Chondrocyte (in vitro differentiated cells): ENCODE measurements around the gene KLF16. TPM values are rescaled to one million over a fixed set of nuclear protein-coding genes. Genes with fewer than 3 reads are reported as not detected.
"Not testable (repeated sequence)": the region's sequence is repeated elsewhere in the genome, so short reads cannot be mapped to it uniquely, and the experiment has no call there.

ENCODE experiments used
- DNase-seq: peaks from one replicate; pipeline ENCODE4 v3.0.0; 2021; ENCODE audit warnings: mixed read lengths, low spot score
- H3K27ac Mint-ChIP-seq: one replicate; pipeline ENCODE4 v1.8.0; 2021; ENCODE audit warnings: mild to moderate bottlenecking, moderate library complexity, mixed read lengths; ENCODE audit not compliant: unreplicated experiment
- H3K27me3 Mint-ChIP-seq: 2 replicates; pipeline ENCODE4 v1.8.0; 2021; ENCODE audit warnings: low read depth, mixed read lengths
- H3K36me3 Mint-ChIP-seq: 2 replicates; pipeline ENCODE4 v1.8.0; 2021; ENCODE audit warnings: low read depth, mixed read lengths
- H3K4me1 Mint-ChIP-seq: 2 replicates; pipeline ENCODE4 v1.8.0; 2021; ENCODE audit warnings: low read depth, mild to moderate bottlenecking, mixed read lengths
- H3K4me3 Mint-ChIP-seq: one replicate; pipeline ENCODE4 v1.8.0; 2021; ENCODE audit warnings: mild to moderate bottlenecking, moderate library complexity, mixed read lengths; ENCODE audit not compliant: unreplicated experiment
- H3K9me3 Mint-ChIP-seq: 2 replicates; pipeline ENCODE4 v1.8.0; 2021; ENCODE audit warnings: low read depth, mixed read lengths
- total RNA-seq: library from RNA; stranded (reverse); gene quantifications from 3 replicates; pipeline ENCODE4 v1.2.1, GENCODE V29; 2021
- TF ChIP-seq, protein P1 (sequence below): fragments of 200-600 bp; sonication (generic); IDR thresholded peaks from 2 replicates; pipeline ENCODE4 v1.5.0; 2021; ENCODE audit warnings: antibody characterized with exemption, mild to moderate bottlenecking, moderate library complexity

Gene KLF16
- total RNA-seq, 1 donor from 2014 or later = 38.9 TPM

DNA sequence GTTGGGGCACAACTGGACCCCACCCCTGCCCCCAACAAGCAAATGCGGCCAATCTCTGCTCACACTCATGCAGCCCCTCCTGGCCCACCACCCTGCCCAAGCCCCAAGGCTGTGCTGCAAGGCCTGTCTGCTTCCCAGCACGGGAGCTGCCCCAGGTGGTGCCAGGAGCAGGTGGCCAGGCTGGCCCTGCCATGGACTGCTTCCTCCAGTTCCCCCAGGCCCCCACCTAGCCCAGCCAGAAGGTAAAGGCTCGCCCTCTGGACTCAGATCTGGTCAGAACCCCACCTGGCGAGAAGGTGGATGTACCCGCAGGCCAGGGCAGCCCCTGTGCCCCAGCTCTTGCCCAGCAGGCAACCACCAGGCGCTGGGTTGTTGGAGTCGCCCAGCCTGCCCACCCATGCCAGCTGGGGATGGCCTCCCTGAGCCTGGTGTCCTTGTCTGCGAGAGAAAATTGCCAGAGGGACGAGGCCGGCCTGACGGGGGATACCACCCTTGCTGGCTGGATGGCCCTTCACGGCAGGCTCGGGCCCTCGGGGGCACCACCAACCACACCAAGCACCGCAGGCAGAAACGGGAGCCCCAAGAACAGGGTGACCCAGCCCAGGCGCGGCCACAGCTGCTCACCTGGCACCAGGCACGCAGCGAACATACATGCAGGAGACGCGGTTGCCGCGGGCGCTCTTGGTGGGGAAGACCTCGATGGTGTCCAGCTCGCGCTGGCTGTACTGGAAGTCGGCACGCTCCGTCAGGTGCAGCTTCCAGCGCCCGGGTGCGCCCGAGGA, 17.4 kb upstream of the KLF16 start:
- Mint-ChIP-seq H3K4me1 (peaks cover 32% of the 10 kb centered on the region), H3K27ac (no peak overlapping the region), H3K36me3 (no peaks in the 10 kb centered on the region), H3K9me3 (no peaks in the 10 kb centered on the region), H3K27me3 (no peaks in the 10 kb centered on the region), H3K4me3 (no peak overlapping the region)
- TF ChIP-seq, protein P1, sequence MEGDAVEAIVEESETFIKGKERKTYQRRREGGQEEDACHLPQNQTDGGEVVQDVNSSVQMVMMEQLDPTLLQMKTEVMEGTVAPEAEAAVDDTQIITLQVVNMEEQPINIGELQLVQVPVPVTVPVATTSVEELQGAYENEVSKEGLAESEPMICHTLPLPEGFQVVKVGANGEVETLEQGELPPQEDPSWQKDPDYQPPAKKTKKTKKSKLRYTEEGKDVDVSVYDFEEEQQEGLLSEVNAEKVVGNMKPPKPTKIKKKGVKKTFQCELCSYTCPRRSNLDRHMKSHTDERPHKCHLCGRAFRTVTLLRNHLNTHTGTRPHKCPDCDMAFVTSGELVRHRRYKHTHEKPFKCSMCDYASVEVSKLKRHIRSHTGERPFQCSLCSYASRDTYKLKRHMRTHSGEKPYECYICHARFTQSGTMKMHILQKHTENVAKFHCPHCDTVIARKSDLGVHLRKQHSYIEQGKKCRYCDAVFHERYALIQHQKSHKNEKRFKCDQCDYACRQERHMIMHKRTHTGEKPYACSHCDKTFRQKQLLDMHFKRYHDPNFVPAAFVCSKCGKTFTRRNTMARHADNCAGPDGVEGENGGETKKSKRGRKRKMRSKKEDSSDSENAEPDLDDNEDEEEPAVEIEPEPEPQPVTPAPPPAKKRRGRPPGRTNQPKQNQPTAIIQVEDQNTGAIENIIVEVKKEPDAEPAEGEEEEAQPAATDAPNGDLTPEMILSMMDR = no peak
- peak; percentile 90 for DNase-seq

DNA sequence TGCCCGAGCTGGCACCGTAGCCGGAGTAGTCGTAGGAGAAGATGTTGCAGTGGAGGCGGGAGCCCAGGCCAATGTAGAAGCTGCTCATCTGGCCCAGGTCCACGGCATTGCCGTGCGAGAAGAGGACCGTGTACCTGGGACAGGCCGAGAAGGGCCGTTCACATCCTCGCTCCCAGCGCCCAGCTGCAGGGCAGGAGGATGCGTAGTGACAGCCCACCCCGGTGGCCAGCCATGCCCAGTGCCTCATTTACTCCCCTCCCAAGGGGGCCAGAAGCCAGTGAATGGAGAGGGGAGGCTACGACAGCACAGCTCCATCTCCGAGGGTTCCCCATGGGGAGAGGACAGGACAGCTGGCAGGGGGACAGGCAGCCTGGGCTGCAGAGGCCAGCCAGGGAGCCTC, 16.6 kb upstream of the KLF16 start:
- not testable (repeated sequence) for DNase-seq, H3K27ac Mint-ChIP-seq, H3K9me3 Mint-ChIP-seq, H3K27me3 Mint-ChIP-seq, H3K4me3 Mint-ChIP-seq, H3K36me3 Mint-ChIP-seq
- H3K4me1 Mint-ChIP-seq = peaks cover 37% of the 10 kb centered on the region

DNA sequence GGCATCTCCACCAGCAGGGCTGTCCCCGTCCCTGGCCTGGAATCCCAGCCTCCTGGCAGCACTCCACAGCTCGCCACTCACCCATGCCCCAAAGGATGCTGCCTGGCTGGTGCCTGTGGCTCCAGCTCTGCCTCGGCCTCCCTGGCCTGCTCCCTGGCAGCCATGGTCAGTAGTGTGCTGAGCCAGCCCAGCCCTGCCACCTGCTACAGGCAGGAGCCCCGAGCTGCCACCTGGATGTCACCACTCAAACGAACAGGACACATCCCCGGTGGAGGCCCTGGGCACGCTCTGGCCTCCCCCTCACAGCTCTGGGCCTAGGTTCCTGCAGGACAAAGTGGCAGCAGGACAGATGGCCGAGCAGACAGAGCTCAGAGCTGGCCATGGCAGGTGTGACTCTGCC, 15.2 kb upstream of the KLF16 start:
- H3K9me3 Mint-ChIP-seq, H3K27ac Mint-ChIP-seq, H3K27me3 Mint-ChIP-seq, DNase-seq, H3K4me3 Mint-ChIP-seq, H3K36me3 Mint-ChIP-seq: not testable (repeated sequence)
- peaks cover 38% of the 10 kb centered on the region for H3K4me1 Mint-ChIP-seq

DNA sequence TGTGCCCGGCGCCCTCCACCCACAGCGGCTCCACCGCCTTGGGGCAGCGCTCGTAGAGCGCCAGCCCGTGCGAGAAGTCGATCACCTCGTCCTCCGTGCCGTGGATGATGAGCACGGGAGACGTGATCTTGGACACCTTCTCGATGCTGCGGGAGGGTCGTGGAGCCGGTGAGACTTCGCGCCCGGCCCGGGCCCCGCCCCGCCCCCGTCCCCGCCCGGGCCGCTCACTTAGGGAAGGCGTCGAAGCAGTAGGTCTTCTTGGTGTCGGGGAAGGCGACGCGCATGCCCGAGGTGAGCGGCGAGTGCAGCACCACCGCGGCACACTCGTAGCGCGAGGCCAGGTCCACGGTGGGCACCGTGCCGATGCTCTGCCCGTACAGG, 13.9 kb upstream of the KLF16 start:
- not testable (repeated sequence) for DNase-seq, H3K27ac Mint-ChIP-seq, H3K9me3 Mint-ChIP-seq, H3K36me3 Mint-ChIP-seq, H3K27me3 Mint-ChIP-seq, H3K4me3 Mint-ChIP-seq
- peaks cover 25% of the 10 kb centered on the region for H3K4me1 Mint-ChIP-seq

DNA sequence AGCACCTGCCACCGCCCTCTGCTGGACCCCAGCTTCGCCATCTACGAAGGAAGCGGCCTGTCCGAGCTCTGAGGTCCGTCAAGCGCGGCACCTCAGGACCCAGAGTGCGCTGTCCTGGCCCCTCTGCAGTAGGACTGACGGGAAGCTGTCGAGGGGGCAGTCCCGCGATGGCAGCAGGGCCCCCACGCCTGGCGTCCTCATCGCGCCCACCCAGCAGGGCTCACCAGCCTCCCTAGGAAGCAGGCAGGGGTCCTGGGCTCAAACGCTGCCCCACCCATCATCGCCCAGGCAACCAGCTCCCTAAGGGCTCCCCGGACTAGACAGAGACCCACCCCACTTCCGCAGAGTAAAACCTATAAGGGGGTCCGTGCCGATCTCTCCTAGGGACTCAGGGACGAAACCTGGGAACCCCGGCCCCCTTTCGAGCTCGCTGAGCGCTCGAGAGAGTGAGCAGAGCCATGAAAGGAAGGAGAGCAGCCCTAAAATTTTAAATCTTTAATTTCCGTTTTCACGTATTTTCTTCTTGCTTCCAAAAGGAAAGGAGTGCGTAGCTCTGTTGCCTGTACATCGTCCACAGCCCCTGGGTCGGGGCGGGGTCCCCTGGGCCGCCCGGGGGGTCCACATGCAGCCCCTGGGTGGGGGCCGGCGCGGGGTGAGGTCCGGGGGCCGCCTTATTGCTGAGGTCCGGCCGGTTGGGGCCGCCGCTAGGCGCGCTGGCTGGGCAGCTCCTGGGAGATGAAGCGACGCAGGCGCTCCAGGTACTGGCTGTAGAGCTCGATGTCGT, 13.3 kb upstream of the KLF16 start:
- Mint-ChIP-seq H3K27ac (peak overlapping the region; percentile 99), H3K4me3 (peak overlapping the region; percentile 96), H3K4me1 (peaks cover 21% of the 10 kb centered on the region)
- H3K27me3 Mint-ChIP-seq, H3K36me3 Mint-ChIP-seq, H3K9me3 Mint-ChIP-seq: not testable (repeated sequence)
- TF ChIP-seq, protein P1 = peak; percentile 7
- DNase-seq = peak; percentile 72

DNA sequence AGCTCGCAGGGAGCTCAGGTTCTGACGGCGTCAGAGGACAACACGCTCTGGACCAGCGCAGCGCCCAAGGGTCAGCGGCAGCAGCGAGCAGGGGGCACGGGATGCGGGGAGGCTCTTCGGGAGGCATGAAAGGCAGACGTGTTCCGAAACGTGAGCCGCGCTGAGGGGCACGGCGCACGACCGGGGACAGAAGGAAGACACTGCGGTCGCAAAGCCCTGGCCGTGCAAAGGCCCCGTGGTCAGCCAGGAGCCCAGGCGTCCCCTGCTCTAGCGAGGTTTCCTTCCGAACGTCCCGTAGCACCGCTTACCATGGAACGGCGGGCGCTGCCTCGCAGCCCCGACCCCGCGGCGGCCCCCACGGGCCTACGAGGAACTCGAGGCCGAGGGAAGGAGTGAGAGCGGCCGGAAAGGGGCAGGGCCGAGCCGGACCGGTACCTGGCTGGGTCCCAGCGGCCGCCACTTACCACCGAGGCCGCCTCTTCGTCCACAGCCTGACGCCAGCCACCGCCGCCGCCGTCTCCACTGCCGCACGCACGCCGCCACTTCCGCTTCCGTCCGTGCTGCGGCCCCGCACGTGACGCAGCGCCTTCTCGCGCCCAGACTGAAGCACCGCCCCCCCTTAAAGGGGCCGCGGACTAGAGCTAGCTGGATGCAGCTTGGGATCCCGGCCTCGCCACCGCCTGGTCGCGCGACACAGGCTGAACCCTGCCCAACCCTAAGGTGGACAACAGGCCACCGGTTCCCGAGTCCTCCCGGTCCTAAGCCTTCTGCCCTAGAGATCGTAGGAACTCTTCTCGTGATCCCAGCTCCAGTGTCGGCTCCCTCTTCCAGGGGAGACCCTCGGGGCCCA, 12.5 kb upstream of the KLF16 start:
- H3K27ac Mint-ChIP-seq = peak overlapping the region; percentile 99
- TF ChIP-seq, protein P1 = peak; percentile 38
- H3K4me1 Mint-ChIP-seq = peaks cover 21% of the 10 kb centered on the region
- DNase-seq = peak; percentile 97
- no peaks in the 10 kb centered on the region for H3K9me3 Mint-ChIP-seq
- no peaks in the 10 kb centered on the region for H3K36me3 Mint-ChIP-seq
- H3K4me3 Mint-ChIP-seq = peak overlapping the region; percentile 96
- no peaks in the 10 kb centered on the region for H3K27me3 Mint-ChIP-seq

DNA sequence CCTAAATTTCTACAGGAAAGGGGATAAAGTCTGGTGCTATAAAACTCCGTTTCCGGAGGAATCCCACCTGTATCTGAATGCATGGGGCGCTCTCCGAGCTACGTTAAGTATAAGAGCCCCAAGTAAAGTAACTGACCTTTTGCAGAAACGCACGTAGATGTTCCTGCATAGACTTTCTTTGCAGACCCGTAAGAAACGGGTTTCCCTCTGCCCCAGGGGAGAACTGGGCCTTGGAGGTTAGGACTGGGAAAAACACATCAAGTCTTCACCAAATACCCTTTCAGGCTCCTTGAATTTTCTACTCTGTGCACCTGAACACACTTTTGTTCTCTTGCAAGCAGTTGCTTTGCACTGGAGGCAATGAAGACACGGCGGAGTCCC, 11.9 kb upstream of the KLF16 start:
- not testable (repeated sequence) for H3K27me3 Mint-ChIP-seq, H3K36me3 Mint-ChIP-seq, H3K9me3 Mint-ChIP-seq, DNase-seq
- Mint-ChIP-seq H3K4me1 (peaks cover 21% of the 10 kb centered on the region), H3K4me3 (peak overlapping the region; percentile 96), H3K27ac (peak overlapping the region; percentile 99)
